GM21619 (cell line): ENCODE data around the gene SCAF4.
"Not testable (repeated sequence)": the region's sequence is repeated elsewhere in the genome, so short reads cannot be mapped to it uniquely, and the experiment has no call there.

ENCODE experiments used
- ATAC-seq: cut with Tn5 transposase; IDR thresholded peaks from one replicate; pipeline ENCODE4 v1.9.1; 2021; ENCODE audit not compliant: unreplicated experiment

The SCAF4 gene

GRCh38 chr21:31743712-31744111 lies 11.8 kb upstream of the SCAF4 start:
- no peak for ATAC-seq

GRCh38 chr21:31741116-31741515 lies 9.2 kb upstream of the SCAF4 start:
- ATAC-seq: no peak

- not testable (repeated sequence) for ATAC-seq
Observed at GRCh38 chr21:31737586-31738397, 5.9 kb upstream of the SCAF4 start.

- ATAC-seq: no peak
Observed at GRCh38 chr21:31735511-31735992, 3.6 kb upstream of the SCAF4 start.

- ATAC-seq: no peak
Observed at GRCh38 chr21:31733551-31734149, 1.7 kb upstream of the SCAF4 start.

GRCh38 chr21:31732597-31733550 lies 956 bp upstream of the SCAF4 start:
- ATAC-seq: no peak

GRCh38 chr21:31731056-31731856 lies 662 bp downstream of the SCAF4 start:
- peak; percentile 20 for ATAC-seq

- ATAC-seq: no peak
Observed at GRCh38 chr21:31730712-31731055, 1.2 kb downstream of the SCAF4 start.

- ATAC-seq: no peak
Observed at GRCh38 chr21:31729622-31730343, 2.1 kb downstream of the SCAF4 start.

- ATAC-seq: no peak
Observed at GRCh38 chr21:31728952-31729351, 3.0 kb downstream of the SCAF4 start.

GRCh38 chr21:31728191-31728590 lies 3.7 kb downstream of the SCAF4 start:
- ATAC-seq: no peak

GRCh38 chr21:31727181-31727580 lies 4.7 kb downstream of the SCAF4 start:
- ATAC-seq: no peak

- no peak for ATAC-seq
Observed at GRCh38 chr21:31726407-31726806, 5.5 kb downstream of the SCAF4 start.

- no peak for ATAC-seq
Observed at GRCh38 chr21:31725202-31725839, 6.6 kb downstream of the SCAF4 start.

GRCh38 chr21:31724552-31724951 lies 7.4 kb downstream of the SCAF4 start:
- ATAC-seq: no peak

GRCh38 chr21:31721381-31721780 lies 10.5 kb downstream of the SCAF4 start:
- ATAC-seq: no peak

- ATAC-seq: no peak
Observed at GRCh38 chr21:31720739-31721138, 11.2 kb downstream of the SCAF4 start.

GRCh38 chr21:31720330-31720729 lies 11.6 kb downstream of the SCAF4 start:
- no peak for ATAC-seq

- no peak for ATAC-seq
Observed at GRCh38 chr21:31716106-31716505, 15.8 kb downstream of the SCAF4 start.
